GM18951 (cell line): Measurements from ENCODE around the gene CHST8.

Experiments used
- POLR2A ChIP-seq: IDR thresholded peaks from 4 replicates; pipeline ENCODE4 v1.6.1; 2011; ENCODE audit warnings: mild to moderate bottlenecking; ENCODE audit not compliant: insufficient read length, insufficient read depth; ENCODE audit errors: extremely low read depth
- in situ Hi-C: fragments of 300-500 bp; cut with MboI; formaldehyde crosslinking; loops from one replicate; pipeline ENCODE4 v1.12.0; 2022; ENCODE audit warnings: low sequenced_read_pairs, mixed read lengths, inconsistent platforms; ENCODE audit not compliant: unreplicated experiment

Gene CHST8

DNA sequence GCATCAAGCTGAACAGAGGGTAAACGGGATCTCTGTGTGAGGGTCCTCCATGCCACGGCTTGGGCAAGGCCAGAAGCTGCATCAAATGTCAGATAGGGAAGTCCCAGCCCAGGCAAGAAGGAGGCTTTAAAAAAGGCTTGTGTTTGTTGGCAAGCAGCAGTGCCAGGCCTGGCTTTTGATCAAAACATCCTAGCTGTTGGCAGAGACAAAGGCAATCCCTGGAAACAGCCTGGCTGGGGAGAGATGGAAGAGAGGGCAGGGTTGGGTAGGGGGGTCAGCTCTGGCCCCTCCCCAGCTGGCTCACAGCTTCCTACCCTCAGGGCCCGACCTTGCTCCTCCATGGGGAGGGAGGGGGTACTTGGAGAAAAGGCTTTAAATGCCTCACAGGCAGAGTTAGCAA, 113.2 kb downstream of the CHST8 start:
- no peak for TF ChIP-seq POLR2A
- in situ Hi-C loops: no loop called here

DNA sequence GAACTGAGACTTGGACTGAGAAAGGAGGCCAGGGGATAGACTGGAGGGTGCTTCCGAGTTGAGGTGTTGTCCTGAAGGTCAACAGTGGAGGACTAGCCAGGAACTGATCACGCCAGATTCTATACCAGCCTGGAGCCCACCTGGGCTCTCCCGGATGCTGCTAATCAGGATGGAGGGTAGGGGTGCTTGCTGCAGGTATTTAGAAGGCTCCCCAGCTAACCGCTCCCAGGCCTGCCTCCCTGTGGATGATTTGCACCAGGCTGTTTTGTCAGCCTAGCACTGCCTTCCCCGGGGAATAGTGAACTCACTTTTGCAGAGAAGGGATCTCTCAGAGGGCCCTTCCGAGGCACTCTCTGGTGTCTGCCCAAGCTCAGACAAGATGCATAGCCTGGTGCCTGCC, 114.4 kb downstream of the CHST8 start:
- in situ Hi-C loops: no loop called here
- no peak for TF ChIP-seq POLR2A

DNA sequence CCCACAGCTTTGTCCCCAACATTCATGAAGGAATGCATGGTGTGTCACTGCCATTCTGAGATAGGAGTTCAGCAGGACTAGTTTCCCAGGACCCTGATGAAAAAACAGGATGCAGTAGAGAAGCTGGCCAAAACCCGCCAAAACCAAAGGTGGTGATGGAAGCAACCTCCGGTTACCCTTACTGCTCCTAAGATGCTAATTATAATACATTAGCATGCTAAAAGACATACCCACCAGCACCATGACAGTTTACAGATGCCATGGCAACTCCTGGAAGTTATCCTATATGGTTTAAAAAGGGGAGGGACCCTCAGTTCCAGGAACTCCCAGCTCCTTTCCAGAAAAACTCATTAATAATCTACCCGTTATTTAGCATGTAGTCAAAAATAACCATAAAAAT, 115.0 kb downstream of the CHST8 start:
- in situ Hi-C loops: no loop called here
- TF ChIP-seq POLR2A: no peak

DNA sequence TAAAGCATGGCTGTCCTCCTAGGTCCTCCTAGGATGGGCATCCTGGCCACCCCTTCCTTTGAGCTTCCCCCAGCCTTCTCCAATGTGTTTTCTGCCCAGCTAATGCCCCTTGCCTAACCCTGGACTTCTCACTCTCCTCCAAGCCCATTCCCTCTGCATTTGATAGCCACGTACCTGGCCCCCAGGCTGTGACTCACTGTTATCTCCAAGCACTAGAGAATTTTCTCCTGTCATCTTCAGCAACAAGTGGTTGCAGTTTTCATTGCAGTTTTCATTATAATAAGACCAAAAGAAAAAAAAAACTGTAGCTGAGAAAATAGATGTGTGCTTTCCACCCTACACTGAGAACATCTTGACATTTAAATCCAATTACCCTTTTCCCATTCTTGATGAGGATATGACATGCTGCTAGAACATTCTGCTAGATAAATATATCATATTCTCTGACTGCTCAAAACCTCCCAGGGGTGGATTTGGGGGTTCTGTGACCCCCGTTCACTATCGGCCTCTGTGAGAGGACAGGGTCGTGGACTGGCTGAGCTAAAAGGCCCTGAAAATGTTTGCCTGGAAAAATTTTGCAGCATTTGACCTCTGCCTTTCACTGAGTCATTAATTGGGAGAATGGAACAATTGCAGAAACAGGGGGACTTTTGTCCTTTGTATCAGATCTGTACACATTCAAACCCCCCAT, 116.1 kb downstream of the CHST8 start:
- in situ Hi-C loops: no loop called here
- no peak for TF ChIP-seq POLR2A

DNA sequence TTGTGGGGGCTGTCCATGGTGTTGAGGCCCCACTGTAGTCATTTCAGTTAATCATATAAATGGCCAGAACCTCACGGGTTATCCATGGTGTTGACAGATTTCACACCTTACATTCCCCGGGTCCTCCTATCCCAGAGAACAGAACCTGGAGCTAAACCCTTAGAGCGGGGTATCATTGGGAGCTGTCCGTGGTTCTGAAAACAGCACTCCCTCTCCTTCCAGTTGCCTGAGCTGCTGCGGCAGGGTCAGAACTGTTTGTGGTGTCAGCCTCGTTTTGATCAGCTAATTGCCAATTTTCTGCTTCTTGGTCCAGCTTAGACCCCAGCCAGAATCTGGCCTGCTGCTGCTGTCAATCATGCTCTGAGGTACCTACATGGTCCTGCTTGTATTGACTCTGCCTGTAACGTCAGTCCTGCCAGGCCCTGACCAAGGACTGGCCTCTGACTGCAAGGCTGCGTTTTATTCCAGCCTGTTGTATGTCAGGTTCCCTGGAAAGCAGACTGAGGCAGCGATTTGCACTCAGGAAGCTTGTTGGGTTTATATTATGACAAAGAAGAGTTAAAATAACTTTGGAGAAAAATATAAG, 119.2 kb downstream of the CHST8 start:
- in situ Hi-C loops: no loop called here
- no peak for TF ChIP-seq POLR2A

DNA sequence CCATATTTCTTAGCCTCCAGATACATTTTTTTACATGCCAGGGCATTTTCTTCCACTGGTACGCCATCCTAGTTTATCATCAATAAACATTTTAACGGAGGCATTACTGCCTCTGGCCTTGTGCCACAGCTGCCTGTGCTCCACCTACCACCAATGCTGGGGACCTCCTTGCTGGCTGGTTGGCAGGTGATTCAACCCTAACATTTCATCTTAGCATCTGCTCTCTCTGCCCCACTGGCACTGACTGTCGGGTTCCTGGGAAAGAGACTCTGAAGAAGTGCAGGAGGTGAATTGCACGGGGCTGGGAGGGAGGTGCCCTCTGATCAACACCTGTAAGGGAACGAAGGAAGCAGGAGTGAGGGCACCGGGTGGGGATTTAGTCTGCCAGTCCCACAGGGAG, 123.5 kb downstream of the CHST8 start:
- TF ChIP-seq POLR2A: no peak
- in situ Hi-C loops: no loop called here

DNA sequence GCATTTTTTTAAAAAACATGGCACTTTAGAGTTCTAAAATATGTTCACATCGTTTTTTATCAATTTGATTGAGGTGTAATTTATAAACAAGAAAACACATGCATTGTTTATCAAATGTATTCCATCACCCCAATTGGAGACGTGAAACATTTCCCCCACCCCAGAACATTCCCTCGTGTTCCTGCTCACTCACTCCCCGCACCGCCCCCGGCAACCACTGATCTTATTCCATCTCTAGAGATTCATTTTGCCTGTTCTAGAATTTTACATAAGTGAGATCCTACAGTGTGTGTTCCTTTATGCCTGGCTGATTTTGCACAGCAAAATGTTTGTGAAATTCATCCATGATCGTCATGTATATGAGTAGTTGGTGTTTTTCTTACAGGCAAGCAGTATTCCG, 124.4 kb downstream of the CHST8 start:
- TF ChIP-seq POLR2A: no peak
- in situ Hi-C loops: no loop called here

DNA sequence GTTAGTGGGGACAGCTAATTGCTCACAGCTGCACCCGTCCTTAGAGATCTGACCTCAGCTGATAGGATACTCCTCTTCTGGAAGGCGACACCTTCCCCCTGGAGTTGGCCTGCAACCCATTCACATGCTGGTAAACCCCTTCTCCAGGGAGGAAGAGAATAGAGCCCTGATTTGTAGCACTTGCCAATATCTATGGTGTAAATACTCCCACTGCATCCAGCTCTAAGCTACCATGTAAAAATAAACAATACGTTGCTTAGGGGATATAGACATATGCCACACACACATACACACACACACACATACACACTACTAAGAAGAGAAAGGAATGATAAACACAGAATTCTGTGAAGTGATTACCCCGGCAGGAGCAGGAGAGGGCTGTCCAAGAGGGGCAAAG, 125.5 kb downstream of the CHST8 start:
- in situ Hi-C loops: no loop called here
- TF ChIP-seq POLR2A: no peak

DNA sequence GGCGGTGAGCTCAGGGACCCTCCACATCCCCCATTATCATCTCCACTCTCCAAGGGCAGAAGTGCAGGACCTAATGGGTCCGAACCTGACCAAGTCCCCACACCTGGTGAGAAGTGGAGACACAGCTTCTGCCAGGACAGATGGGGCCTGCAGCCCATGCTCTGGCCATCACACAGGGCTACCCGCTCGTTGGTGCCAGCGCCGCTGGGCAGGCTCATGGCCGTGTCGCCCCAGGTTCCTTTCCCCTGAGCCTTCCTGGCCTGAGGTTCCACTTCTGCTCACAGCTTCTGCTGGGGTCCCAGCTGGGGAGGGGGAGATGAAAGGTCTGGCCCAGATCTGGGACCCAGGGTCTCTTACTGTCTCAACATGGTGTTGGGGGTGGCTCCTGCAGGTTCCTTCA, 126.5 kb downstream of the CHST8 start:
- TF ChIP-seq POLR2A: no peak
- in situ Hi-C loops: no loop called here

DNA sequence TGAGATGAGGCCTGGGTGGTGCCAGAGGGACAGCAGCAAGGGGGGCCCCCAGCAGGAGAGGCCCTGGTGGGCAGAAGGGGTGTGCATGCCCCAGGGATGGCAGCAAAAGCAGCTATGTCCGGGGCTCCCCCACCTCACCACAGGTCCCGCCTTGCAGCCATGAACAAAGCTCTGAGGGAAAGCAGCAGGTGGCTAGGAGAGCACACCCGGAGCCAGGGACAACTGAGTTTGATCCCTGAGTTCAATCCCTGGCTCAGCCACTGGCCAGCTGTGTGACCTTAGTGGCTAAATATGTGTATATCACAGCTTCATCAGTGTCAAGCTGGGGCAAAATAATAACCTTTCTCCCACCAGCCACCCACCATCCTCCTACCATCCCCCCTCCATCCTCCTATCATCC, 127.3 kb downstream of the CHST8 start:
- no peak for TF ChIP-seq POLR2A
- in situ Hi-C loops: no loop called here

DNA sequence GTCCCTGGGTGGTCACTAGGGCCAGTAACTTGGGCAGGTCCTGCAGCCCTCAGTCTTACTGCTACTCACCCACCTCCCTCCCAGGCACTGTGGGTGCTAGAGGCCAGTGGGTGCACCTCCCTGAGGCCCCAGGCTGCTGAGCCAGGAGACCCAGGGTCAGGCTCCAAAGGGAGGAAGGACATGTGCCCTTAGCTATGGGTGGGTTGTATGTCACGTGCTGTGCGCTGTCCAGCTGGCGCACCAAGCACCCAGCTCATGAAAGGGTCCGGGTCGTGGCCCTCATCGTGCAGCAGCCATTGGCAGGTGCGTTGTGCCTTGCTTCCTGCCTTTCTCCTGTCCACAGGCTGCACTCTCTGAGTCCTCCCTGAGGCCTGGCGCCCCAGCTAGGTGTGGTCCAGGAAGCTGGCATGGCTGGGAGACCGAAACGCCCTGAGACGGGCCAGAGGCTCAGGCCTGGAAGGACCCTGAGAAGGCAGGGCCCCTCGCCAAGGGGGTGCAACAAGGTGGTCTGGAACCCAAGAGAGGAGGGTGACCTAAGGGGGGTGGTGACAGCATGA, 127.9 kb downstream of the CHST8 start:
- in situ Hi-C loops: loop anchor here (25.0 kb wide), 1 partner anchor 512 kb away; the partner anchor contains the start of gene SLC7A10
- no peak for TF ChIP-seq POLR2A

DNA sequence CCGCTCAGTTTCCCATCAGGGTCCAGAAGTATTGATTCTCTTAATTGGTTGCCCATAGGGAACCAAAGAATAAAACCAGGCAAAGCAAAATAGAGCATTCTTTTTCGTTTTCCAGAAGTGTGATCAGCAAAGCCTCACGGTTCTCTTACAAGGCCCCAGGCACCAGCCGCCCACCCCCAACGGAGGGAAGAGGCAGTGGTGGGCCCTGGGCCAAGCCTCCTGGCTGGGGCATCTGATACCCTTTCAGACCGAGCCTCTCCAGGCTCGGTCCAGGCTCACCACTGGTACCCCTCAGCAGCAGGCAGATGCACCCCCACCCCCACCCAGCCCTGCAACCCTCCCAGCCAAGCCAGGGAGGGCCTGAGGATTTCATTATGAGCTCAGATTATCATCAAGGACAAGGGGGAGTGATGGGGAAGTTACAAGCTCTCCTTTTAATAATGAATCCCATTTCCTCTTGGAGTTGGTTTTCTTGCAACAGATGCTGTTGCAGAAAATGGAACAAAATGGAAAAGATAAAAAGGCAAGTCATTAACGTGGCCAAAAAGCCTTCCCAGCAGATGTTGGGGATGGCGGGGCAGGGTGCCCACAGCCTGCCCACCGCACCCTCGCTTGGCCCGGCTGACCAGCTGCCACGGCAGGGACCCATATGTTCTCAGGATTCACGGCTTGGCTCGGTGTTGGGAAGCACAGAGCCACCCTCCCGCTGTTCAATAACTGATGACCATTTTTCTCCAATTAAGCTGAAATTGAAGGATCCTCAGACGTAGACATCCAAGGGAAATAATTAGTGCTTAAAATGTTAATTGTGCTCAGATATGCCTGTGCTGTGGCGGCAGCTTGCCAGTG, 129.1 kb downstream of the CHST8 start:
- in situ Hi-C loops: loop anchor here (25.0 kb wide), 1 partner anchor 514 kb away; the partner anchor contains the start of gene SLC7A10
- TF ChIP-seq POLR2A: no peak

DNA sequence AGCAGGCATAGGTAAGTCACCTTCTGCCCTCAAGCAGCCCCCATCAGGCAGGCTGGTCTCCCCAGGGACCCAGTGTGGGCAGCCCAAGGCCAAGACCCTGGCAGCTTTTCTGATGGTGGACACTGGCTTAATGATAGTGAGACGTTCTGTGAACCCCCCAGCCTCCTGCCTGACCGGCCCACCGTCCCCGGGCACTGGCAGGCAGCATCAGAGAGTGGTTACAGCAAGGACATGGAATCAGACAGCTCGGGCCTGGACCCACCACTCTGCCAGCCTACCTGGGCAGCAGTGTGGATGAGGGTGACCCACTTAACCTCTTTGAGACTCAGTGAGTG, 129.7 kb downstream of the CHST8 start:
- in situ Hi-C loops: loop anchor here (25.0 kb wide), 1 partner anchor 514 kb away; the partner anchor contains the start of gene SLC7A10
- TF ChIP-seq POLR2A: no peak
